ENCODE data around the gene PRDM10.
A peak's percentile ranks its signal among the peaks of the same experiment; 100 is the strongest.
"Not testable (repeated sequence)": the region's sequence is repeated elsewhere in the genome, so short reads cannot be mapped to it uniquely, and the experiment has no call there.

Gene PRDM10

GRCh38 chr11:129888451-129888850, 114.2 kb downstream of the PRDM10 start:
- DNase-seq, result no peak

- DNase-seq, result no peak
Observed at GRCh38 chr11:129885381-129885780, 117.3 kb downstream of the PRDM10 start.

DNA sequence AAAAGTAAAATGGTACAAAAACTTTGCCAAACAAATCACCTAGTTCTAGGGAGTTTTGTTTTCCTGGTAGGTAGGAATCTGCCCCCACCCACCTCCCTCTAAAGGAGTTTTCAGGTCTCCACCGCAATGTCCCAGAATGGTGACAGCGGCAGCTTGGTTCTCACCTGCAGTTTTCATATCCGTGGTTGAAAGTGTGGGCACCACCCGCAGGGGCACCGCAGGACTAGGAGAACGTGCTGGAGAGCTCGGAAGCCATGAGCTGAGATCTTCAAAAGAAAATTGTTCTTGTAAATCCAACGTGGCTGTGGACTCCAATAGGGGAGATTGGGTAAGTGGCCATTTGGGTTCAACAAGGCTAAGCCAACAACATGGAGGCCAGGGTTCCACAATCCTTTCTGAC, 118.1 kb downstream of the PRDM10 start:
- DNase-seq, result no peak

GRCh38 chr11:129881570-129882170, 121.0 kb downstream of the PRDM10 start:
- no peak for DNase-seq

GRCh38 chr11:129880311-129880710, 122.3 kb downstream of the PRDM10 start:
- DNase-seq, result no peak

GRCh38 chr11:129871914-129872313, 130.7 kb downstream of the PRDM10 start:
- no peak for DNase-seq

DNA sequence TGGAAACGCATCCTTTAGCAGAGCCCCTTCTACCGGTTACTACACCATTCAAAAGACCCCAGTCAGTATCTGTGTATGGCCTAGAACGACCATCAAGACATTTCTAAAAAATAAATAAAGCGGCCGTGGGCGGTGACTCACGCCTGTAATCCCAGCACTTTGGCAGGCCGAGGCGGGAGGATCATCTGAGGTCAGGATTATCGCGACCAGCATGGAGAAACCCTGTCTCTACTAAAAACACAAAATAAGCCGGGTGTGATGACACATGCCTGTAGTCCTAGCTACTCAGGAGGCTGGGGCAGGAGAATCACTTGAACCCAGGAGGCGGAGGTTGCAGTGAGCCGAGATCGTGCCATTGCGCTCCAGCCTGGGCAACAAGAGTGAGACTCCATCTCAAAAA, 134.0 kb downstream of the PRDM10 start:
- DNase-seq, result not testable (repeated sequence)

- no peak for DNase-seq
Observed at GRCh38 chr11:129866311-129866710, 136.3 kb downstream of the PRDM10 start.

GRCh38 chr11:129865701-129866100, 136.9 kb downstream of the PRDM10 start:
- DNase-seq, result no peak

DNA sequence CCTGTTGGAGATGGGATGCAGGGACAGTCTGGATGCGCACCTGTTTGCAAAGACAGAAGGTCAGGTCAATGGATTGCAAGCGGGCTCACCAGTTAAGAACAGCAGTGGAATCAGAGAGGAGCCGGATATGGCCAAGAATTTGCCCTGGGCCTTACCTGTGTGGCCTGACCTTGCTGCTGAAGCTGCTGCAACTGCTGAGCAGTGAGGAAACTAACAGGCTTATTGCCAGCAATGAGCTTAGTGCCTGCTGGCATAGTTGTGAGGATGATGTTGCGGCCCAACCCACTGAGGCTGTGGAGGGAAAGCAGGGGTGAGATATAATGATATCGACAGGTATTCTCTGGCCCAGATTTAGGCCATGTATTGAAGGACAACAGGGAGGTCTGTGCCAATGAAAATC, 137.8 kb downstream of the PRDM10 start:
- no peak for DNase-seq

GRCh38 chr11:129861702-129862522, 140.7 kb downstream of the PRDM10 start:
- peak; percentile 63 for DNase-seq

DNA sequence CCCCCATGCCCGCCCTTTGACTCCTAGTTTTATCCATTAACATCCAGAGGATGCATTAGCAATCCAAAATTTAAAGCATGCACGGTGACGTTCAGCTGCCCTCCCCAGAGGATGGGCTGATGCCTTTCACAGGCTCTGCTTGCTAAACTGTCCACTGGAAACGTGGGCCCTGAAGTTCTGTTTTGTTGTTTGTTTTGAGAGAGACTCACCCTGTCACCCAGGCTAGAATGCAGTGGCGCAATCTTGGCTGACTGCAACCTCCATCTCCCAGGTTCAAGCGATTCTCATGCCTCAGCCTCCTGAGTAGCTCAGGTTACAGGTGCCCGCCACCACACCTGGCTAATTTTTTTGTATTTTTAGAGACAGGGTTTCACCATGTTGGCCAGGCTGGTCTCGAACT, 146.6 kb downstream of the PRDM10 start:
- DNase-seq, result no peak

DNA sequence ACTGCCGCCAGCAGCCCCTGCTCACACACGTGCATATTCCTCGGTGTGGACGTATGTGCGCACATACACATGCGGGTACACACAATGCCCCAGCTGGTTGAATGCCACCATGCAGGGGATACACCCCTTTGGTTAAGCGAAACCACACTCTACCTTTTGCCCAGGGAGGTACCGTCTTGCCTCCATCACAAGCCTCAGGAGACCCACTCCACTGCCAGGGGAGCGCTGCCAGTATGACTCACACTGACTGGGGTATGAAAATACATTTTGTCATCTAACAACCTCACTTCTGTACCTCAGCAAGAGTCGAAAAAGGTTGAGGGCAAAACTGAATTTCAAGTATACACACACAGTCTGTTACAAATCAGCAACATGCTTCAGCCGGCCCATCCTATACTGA, 147.5 kb downstream of the PRDM10 start:
- no peak for DNase-seq

DNA sequence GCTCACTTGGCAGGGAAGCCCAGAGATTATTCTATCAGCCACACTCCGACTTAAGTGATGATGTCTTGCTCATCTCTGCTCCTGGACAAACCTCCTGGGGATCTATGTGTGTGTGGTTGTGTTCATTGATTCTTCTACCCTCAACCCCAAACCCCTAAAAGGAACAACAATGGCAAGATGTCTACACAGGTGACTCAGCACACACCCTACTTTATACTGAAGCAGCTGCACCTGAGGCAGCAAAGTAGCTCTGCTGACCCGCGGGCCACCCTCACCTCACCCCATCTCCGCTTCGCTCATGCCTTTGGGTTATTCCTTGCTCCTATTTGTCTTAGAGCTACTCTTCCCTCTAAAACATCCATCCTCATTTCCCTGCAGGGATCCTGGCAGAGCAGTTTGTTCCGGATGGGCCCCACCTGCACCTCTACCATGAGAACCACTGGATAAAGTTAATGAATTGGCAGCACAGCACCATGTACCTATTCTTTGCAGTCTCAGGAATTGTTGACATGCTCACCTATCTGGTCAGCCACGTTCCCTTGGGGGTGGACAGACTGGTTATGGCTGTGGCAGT, 148.3 kb downstream of the PRDM10 start:
- DNase-seq, result no peak

DNA sequence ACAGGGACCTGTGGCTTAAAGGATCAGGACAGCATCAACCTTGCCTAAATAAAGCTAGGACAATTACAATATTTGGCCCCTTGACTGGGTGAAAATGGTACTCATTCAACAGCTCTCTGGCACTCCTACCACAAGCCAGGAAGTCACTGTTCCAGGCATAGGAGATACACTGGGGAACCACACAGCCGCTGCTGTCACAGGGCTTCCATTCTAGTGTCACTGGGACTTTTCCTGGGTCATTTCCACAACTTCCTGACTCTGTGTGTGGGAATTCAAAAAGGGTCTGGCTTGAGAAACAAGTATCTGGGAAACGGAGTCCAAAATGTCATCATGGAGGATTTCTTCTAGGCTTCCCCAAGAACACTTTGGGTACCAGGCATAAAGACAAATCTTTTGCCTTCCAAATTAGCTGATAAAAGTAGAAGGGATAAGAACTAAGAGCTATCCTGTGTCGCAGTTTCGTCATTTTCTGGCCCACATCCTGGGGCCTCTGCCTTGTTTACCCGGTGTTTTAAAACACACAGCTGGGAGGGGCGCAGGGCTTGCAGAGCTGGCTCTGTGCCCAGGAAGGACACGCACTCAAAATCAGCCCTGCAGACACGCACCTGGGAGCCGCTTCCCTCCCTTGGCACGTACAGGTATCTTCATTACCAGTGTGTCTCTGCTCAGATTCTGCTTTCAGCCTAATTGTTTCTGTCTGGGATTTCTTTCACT, 149.0 kb downstream of the PRDM10 start:
- no peak for DNase-seq

- no peak for DNase-seq
Observed at GRCh38 chr11:129852125-129852740, 150.4 kb downstream of the PRDM10 start.

All from right forelimb (tissue), 1 donor.